T47D (cell line): ENCODE data around the gene MOB3C.

ENCODE experiments used
- DNase-seq, 2 experiments: peaks; one replicate each; pipeline versions ENCODE4 v3.0.0 to v3.0.0-alpha.2; 2011 to 2012; ENCODE audit warnings: low read depth in 1 of 2, low spot score in 1 of 2
- JUND ChIP-seq: IDR thresholded peaks from 2 replicates; pipeline ENCODE4 v1.6.1; 2012; ENCODE audit warnings: low read depth
- in situ Hi-C: cut with HindIII; loops from 2 replicates; pipeline ENCODE4 v1.10.0; 2016; ENCODE audit warnings: low sequenced_read_pairs, low pct_unique_long_range_greater_than_20kb

Gene MOB3C

GRCh38 chr1:46650491-46650890 lies 33.9 kb upstream of the MOB3C start:
- no peak for TF ChIP-seq JUND
- no peak for DNase-seq
- in situ Hi-C loops, result no loop called here

- no peak for TF ChIP-seq JUND
- in situ Hi-C loops, result no loop called here
- no peak for DNase-seq
These were observed 33.2 kb upstream of the MOB3C start for GRCh38 chr1:46649764-46650163.

- no peak for DNase-seq
- in situ Hi-C loops, result no loop called here
- TF ChIP-seq JUND, result no peak
These were observed 31.0 kb upstream of the MOB3C start for GRCh38 chr1:46647611-46648010.

GRCh38 chr1:46646844-46647243 lies 30.2 kb upstream of the MOB3C start:
- no peak for TF ChIP-seq JUND
- in situ Hi-C loops, result no loop called here
- DNase-seq, result no peak

GRCh38 chr1:46646331-46646730 lies 29.7 kb upstream of the MOB3C start:
- in situ Hi-C loops, result no loop called here
- TF ChIP-seq JUND, result no peak
- no peak for DNase-seq

GRCh38 chr1:46645815-46646214 lies 29.2 kb upstream of the MOB3C start:
- in situ Hi-C loops, result no loop called here
- DNase-seq, result no peak
- TF ChIP-seq JUND, result no peak

- peak in 1 of 2 experiments; percentile 68 for DNase-seq
- in situ Hi-C loops, result no loop called here
- TF ChIP-seq JUND, result no peak
These were observed 26.8 kb upstream of the MOB3C start for GRCh38 chr1:46643368-46643775.

- in situ Hi-C loops, result no loop called here
- no peak for DNase-seq
- no peak for TF ChIP-seq JUND
These were observed 25.6 kb upstream of the MOB3C start for GRCh38 chr1:46642115-46642680.

GRCh38 chr1:46639547-46639946 lies 22.9 kb upstream of the MOB3C start:
- no peak for DNase-seq
- in situ Hi-C loops, result no loop called here
- no peak for TF ChIP-seq JUND

- DNase-seq, result no peak
- in situ Hi-C loops, result no loop called here
- TF ChIP-seq JUND, result no peak
These were observed 22.3 kb upstream of the MOB3C start for GRCh38 chr1:46638921-46639320.

GRCh38 chr1:46637444-46638083 lies 21.0 kb upstream of the MOB3C start:
- no peak for TF ChIP-seq JUND
- DNase-seq, result no peak
- in situ Hi-C loops, result no loop called here

GRCh38 chr1:46635205-46635604 lies 18.6 kb upstream of the MOB3C start:
- in situ Hi-C loops, result no loop called here
- DNase-seq, result no peak
- no peak for TF ChIP-seq JUND

- no peak for TF ChIP-seq JUND
- in situ Hi-C loops, result no loop called here
These were observed 14.1 kb upstream of the MOB3C start for GRCh38 chr1:46630719-46631118.

More at GRCh38 chr1:46630719-46631118, 14.1 kb upstream of the MOB3C start:
- no peak for DNase-seq
